GM12878 (cell line): Measurements from ENCODE around the gene RASAL2. TPM values are rescaled to one million over a fixed set of nuclear protein-coding genes. Genes with fewer than 3 reads are reported as not detected.

ENCODE experiments used
- ATAC-seq: fragments of 200-7000 bp; cut with Tn5 transposase; 3 replicates; pipeline ENCODE4 v1.9.1; 2020; ENCODE audit warnings: mild to moderate bottlenecking, moderate library complexity
- BruUV-seq: library from RNA; stranded (reverse); fragments of 400-500 nt; replicated peaks from 2 replicates; lab custom pipeline; 2021; lab: Mats Ljungman, UMichigan
- CTCF ChIA-PET: fragments of 300-600 bp; sonication (Branson Sonifier 250); formaldehyde crosslinking; extraction: SDS; loops from one replicate; lab custom pipeline; 2021; ENCODE audit warnings: inconsistent platforms; lab: Yijun Ruan, JAX
- POLR2A ChIA-PET: fragments of 350-600 bp; formaldehyde crosslinking; extraction: SDS; loops from one replicate; lab custom pipeline; 2021; ENCODE audit warnings: inconsistent platforms; lab: Charles Lee
- RAD21 ChIA-PET: fragments of 300-600 bp; sonication (Branson Sonifier 250); formaldehyde crosslinking; loops from one replicate; lab custom pipeline; 2023; ENCODE audit warnings: antibody characterized with exemption; ENCODE audit not compliant: unreplicated experiment; lab: Charles Lee
- SMC1A ChIA-PET: fragments of 300-600 bp; sonication (Branson Sonifier 250); formaldehyde crosslinking; loops from one replicate; lab custom pipeline; 2023; ENCODE audit not compliant: unreplicated experiment, uncharacterized antibody; lab: Charles Lee
- DNase-seq: peaks from one replicate; pipeline ENCODE4 v3.0.0-alpha.2; 2011; ENCODE audit warnings: low read depth, low spot score
- FAIRE-seq: peaks from 3 replicates; lab custom pipeline; 2011; peaks lifted over from hg19 to GRCh38; lab: Jason Lieb, UNC
- H2AFZ ChIP-seq: 2 replicates; pipeline ENCODE4 v1.6.0; 2011; ENCODE audit warnings: low read depth, low read length, control low read depth; ENCODE audit not compliant: control insufficient read depth
- H3K27ac ChIP-seq: 2 replicates; pipeline ENCODE4 v1.5.1; 2011; ENCODE audit warnings: control low read depth; ENCODE audit not compliant: control insufficient read depth, insufficient read depth
- H3K27me3 ChIP-seq, 2 experiments: replicated peaks in 1 of 2; 2 replicates each; pipeline versions ENCODE4 v1.6.0 to v1.6.1; 2011; ENCODE audit warnings: low read length in 1 of 2; ENCODE audit not compliant: control insufficient read depth in 2 of 2, insufficient read depth in 2 of 2
- H3K36me3 ChIP-seq, 2 experiments: 2 replicates each; pipeline ENCODE4 v1.5.1; 2011; ENCODE audit warnings: low read length in 1 of 2; ENCODE audit not compliant: control insufficient read depth in 2 of 2, insufficient read depth in 2 of 2
- H3K4me1 ChIP-seq: 2 replicates; pipeline ENCODE4 v1.6.1; 2011; ENCODE audit warnings: mild to moderate bottlenecking, low read length, moderate library complexity, mixed read lengths; ENCODE audit not compliant: control insufficient read depth, insufficient read depth
- H3K4me2 ChIP-seq: 2 replicates; pipeline ENCODE4 v1.6.0; 2011; ENCODE audit warnings: control low read depth; ENCODE audit not compliant: control insufficient read depth, insufficient read depth
- H3K4me3 ChIP-seq: fragments of 200-600 bp; sonication (generic); 2 replicates; pipeline ENCODE4 v1.5.1; 2016
- H3K79me2 ChIP-seq: 2 replicates; pipeline ENCODE4 v1.6.0; 2011; ENCODE audit warnings: low read length; ENCODE audit not compliant: control insufficient read depth, insufficient read depth
- H3K9ac ChIP-seq: 2 replicates; pipeline ENCODE4 v1.8.0; 2011; ENCODE audit warnings: low read length, control low read depth, mixed read lengths; ENCODE audit not compliant: control insufficient read depth, insufficient read depth
- H3K9me3 ChIP-seq: replicated peaks from 3 replicates; pipeline ENCODE4 v1.5.1; 2011; ENCODE audit warnings: mild to moderate bottlenecking, low read length; ENCODE audit not compliant: control insufficient read depth, insufficient read depth
- H4K20me1 ChIP-seq: 2 replicates; pipeline ENCODE4 v1.6.0; 2011; ENCODE audit not compliant: control insufficient read depth, insufficient read depth
- HDAC6 ChIP-seq: fragments of 200-600 bp; sonication (generic); IDR thresholded peaks from one replicate; pipeline ENCODE4 v1.8.0; 2017; ENCODE audit warnings: antibody characterized with exemption; ENCODE audit not compliant: unreplicated experiment
- MYC ChIP-seq: IDR thresholded peaks from 2 replicates; pipeline ENCODE4 v1.6.1; 2011; ENCODE audit warnings: mild to moderate bottlenecking, low read length, moderate library complexity, inconsistent platforms; ENCODE audit not compliant: insufficient read depth, insufficient replicate concordance, insufficient read length, severe bottlenecking
- SP1 ChIP-seq: IDR thresholded peaks from one replicate; pipeline ENCODE4 v1.6.1; 2011; ENCODE audit warnings: low read depth, low read length
- TAF1 ChIP-seq: IDR thresholded peaks from 2 replicates; pipeline ENCODE4 v1.6.1; 2011; ENCODE audit warnings: mild to moderate bottlenecking, low read depth, low read length, borderline replicate concordance
- WGBS: methylation state at CpG from one replicate; pipeline ENCODE4 v1.1.6; 2016; ENCODE audit warnings: low lambda C conversion rate; ENCODE audit not compliant: insufficient replicate concordance, insufficient coverage; ENCODE audit errors: missing lambda C conversion rate; 5-methylcytosine and 5-hydroxymethylcytosine counted together
- in situ Hi-C: fragments of 300-500 bp; cut with MboI; formaldehyde crosslinking; loops from 9 replicates; pipeline ENCODE4 v1.14.3; 2018; ENCODE audit warnings: mixed read lengths
- intact Hi-C: fragments of 100-400 bp; cut with micrococcal nuclease; formaldehyde crosslinking; loops from one replicate; pipeline ENCODE4 v1.14.2; 2022; ENCODE audit not compliant: unreplicated experiment
- polyA plus RNA-seq, 11 experiments: library from polyadenylated mRNA; depleted of rRNA in 4 of 11; unstranded in 6 of 11; stranded (reverse) in 5 of 11; fragments of >200 nt; fragmentation: Nextera tagmentation in 4 of 11; fragmentation: Illumina TruSeq in 1 of 11; extraction: Ambion mirVana in 4 of 11; extraction: Trizol in 1 of 11; gene quantifications; 1 replicate in 1 of 11; 2 replicates in 10 of 11; pipeline versions ENCODE4 v1.2.1 to v1.2.3, GENCODE V29; 2011 to 2016; ENCODE audit warnings: inconsistent platforms in 2 of 11, missing spikeins in 2 of 11, low read depth in 1 of 11
- total RNA-seq, 4 experiments: library from RNA; depleted of rRNA in 3 of 4; stranded (reverse); fragments of >200 nt in 3 of 4; fragmentation: Illumina TruSeq in 1 of 4; extraction: Trizol in 1 of 4; gene quantifications; 2 replicates each; pipeline versions ENCODE4 v1.2.1 to v1.2.3, GENCODE V29; 2013 to 2021
- TF ChIP-seq, protein P1 (sequence below): IDR thresholded peaks from 2 replicates; pipeline ENCODE4 v1.6.1; 2012; ENCODE audit warnings: low read depth, low read length, improper control_type of control experiment
- TF ChIP-seq, protein P2 (sequence below): IDR thresholded peaks from 2 replicates; pipeline ENCODE4 v1.6.1; 2012; ENCODE audit warnings: mild to moderate bottlenecking, low read depth, low read length
- TF ChIP-seq, protein P3 (sequence below): fragments of 450-650 bp; IDR thresholded peaks from 2 replicates; pipeline ENCODE4 v1.6.1; 2014; ENCODE audit warnings: mild to moderate bottlenecking
- TF ChIP-seq, protein P4 (sequence below): fragments of 450-650 bp; conservative IDR thresholded peaks from 2 replicates; pipeline ENCODE4 v1.6.1; 2017; ENCODE audit warnings: mild to moderate bottlenecking, moderate library complexity

Gene RASAL2
- total and polyA plus RNA-seq, 10 of the 15 experiments (the other 5 are each of a cell fraction or from before 2014, with no cell fraction given): 0.02 to 6.9 (median 0.17) TPM; not detected in 1

DNA sequence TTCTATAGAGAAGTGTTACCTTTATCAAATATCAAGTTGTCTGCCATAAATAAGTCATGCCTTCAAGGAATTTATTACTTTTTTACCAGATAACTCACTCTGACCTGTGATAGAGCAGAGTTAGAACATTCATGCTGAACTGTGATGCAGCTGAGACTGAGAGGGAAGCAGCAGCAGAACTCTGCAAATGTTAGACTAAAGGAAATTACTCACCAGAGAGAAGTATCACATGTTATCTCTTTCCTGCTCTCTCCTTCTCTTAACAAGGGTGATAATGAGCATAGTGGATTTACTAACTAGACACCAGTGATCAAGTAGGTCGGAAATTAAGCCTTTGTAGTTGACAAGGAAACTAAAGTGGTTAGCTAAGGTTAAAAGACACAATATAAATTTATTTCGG, 181.6 kb downstream of the RASAL2 start:
- ChIA-PET CTCF (interaction anchor here (1.5 kb wide), 1 partner anchor 11 kb away, joined by 4 read pairs; no protein-coding TSS in a partner anchor), POLR2A (no interaction called here), SMC1A (no interaction called here), RAD21 (no interaction called here)
- no peak for FAIRE-seq
- Histone ChIP-seq H3K9me3 (no peaks in the 10 kb centered on the region), H3K4me1 (no peaks in the 10 kb centered on the region), H3K27ac (no peak overlapping the region), H4K20me1 (no peaks in the 10 kb centered on the region), H2AFZ (no peak overlapping the region), H3K9ac (no peak overlapping the region), H3K36me3 (no peaks in the 10 kb centered on the region), H3K4me3 (no peak overlapping the region), H3K27me3 (no peaks in the 10 kb centered on the region), H3K4me2 (no peak overlapping the region), H3K79me2 (no peaks in the 10 kb centered on the region)
- TF ChIP-seq MYC (no peak), TAF1 (no peak), HDAC6 (no peak), SP1 (no peak)
- TF ChIP-seq, protein P1, sequence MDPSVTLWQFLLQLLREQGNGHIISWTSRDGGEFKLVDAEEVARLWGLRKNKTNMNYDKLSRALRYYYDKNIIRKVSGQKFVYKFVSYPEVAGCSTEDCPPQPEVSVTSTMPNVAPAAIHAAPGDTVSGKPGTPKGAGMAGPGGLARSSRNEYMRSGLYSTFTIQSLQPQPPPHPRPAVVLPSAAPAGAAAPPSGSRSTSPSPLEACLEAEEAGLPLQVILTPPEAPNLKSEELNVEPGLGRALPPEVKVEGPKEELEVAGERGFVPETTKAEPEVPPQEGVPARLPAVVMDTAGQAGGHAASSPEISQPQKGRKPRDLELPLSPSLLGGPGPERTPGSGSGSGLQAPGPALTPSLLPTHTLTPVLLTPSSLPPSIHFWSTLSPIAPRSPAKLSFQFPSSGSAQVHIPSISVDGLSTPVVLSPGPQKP: no peak
- TF ChIP-seq, protein P2, sequence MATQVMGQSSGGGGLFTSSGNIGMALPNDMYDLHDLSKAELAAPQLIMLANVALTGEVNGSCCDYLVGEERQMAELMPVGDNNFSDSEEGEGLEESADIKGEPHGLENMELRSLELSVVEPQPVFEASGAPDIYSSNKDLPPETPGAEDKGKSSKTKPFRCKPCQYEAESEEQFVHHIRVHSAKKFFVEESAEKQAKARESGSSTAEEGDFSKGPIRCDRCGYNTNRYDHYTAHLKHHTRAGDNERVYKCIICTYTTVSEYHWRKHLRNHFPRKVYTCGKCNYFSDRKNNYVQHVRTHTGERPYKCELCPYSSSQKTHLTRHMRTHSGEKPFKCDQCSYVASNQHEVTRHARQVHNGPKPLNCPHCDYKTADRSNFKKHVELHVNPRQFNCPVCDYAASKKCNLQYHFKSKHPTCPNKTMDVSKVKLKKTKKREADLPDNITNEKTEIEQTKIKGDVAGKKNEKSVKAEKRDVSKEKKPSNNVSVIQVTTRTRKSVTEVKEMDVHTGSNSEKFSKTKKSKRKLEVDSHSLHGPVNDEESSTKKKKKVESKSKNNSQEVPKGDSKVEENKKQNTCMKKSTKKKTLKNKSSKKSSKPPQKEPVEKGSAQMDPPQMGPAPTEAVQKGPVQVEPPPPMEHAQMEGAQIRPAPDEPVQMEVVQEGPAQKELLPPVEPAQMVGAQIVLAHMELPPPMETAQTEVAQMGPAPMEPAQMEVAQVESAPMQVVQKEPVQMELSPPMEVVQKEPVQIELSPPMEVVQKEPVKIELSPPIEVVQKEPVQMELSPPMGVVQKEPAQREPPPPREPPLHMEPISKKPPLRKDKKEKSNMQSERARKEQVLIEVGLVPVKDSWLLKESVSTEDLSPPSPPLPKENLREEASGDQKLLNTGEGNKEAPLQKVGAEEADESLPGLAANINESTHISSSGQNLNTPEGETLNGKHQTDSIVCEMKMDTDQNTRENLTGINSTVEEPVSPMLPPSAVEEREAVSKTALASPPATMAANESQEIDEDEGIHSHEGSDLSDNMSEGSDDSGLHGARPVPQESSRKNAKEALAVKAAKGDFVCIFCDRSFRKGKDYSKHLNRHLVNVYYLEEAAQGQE: no peak
- TF ChIP-seq, protein P3, sequence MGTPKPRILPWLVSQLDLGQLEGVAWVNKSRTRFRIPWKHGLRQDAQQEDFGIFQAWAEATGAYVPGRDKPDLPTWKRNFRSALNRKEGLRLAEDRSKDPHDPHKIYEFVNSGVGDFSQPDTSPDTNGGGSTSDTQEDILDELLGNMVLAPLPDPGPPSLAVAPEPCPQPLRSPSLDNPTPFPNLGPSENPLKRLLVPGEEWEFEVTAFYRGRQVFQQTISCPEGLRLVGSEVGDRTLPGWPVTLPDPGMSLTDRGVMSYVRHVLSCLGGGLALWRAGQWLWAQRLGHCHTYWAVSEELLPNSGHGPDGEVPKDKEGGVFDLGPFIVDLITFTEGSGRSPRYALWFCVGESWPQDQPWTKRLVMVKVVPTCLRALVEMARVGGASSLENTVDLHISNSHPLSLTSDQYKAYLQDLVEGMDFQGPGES: no peak
- TF ChIP-seq, protein P4, sequence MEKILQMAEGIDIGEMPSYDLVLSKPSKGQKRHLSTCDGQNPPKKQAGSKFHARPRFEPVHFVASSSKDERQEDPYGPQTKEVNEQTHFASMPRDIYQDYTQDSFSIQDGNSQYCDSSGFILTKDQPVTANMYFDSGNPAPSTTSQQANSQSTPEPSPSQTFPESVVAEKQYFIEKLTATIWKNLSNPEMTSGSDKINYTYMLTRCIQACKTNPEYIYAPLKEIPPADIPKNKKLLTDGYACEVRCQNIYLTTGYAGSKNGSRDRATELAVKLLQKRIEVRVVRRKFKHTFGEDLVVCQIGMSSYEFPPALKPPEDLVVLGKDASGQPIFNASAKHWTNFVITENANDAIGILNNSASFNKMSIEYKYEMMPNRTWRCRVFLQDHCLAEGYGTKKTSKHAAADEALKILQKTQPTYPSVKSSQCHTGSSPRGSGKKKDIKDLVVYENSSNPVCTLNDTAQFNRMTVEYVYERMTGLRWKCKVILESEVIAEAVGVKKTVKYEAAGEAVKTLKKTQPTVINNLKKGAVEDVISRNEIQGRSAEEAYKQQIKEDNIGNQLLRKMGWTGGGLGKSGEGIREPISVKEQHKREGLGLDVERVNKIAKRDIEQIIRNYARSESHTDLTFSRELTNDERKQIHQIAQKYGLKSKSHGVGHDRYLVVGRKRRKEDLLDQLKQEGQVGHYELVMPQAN: no peak
- WGBS: 41% methylated on average over 2 of the region's 2 CpGs
- peak; percentile 40; the same call in 2 of the 3 replicates for ATAC-seq
- in situ Hi-C loops (no loop called here), intact Hi-C loops (no loop called here)
- DNase-seq: no peak
- BruUV-seq: no TSS peak
